ENCODE data around the gene TCF20.

TCF20 gene

GRCh38 chr22:42299586-42300258 lies 29.3 kb upstream of the TCF20 start:
- DNase-seq, result no peak

DNA sequence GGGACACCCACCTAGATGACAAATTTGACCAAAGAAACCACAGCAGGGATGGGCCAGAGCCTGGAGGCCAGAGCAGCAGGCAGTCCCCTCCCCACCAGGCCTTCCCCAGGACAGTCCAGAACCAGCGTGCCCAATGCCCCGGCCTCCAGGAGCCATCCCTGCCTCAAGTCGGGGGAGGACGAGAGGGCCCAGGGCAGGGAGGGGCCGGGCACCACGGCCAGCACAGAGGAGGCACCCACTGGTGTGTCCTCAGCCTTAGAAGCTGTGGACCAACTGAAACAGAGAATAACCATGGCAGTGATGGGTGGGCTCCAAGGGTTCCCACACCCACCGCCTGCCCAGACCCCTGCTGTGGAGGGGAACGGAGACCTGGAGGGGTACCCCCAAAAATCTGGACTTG lies 28.3 kb upstream of the TCF20 start:
- no peak for DNase-seq

DNA sequence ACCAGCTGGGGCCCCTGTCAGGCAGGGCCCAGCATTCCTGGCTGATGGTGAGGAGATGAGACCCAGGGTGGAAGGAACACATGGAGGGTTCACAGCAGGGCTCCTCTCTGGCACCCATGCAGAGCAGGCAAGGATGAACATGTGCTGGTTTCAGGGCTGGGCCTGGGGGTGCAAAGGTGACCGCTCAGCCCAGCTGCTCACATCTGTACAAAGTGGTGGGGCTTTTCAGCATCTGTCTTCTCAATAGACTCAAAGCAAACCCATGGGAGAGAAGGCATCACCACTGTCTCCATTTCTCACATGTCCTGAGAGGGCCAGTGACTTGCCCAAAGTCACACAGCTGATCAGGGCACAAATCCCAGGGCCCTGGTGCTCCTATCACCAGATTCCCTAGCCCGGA lies 27.3 kb upstream of the TCF20 start:
- no peak for DNase-seq

DNA sequence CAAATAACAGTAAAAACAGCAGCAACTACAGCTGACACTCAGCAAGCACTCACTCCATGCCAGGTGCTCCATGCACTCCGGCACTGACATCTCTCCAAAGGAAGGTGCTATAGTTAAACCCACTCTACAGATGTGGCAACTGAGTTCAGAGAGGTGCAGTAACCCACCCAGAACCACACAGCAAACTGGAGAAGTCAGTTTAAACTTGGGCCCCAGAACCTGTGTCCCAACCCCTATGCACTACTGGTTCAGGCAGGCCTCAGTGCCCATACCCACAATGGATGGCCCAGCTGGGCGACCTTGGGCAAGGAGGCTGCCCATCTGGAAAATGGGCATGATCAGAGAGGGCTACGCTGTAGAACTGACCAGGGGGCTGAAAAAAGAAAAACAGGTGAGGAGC lies 26.4 kb upstream of the TCF20 start:
- DNase-seq, result no peak

DNA sequence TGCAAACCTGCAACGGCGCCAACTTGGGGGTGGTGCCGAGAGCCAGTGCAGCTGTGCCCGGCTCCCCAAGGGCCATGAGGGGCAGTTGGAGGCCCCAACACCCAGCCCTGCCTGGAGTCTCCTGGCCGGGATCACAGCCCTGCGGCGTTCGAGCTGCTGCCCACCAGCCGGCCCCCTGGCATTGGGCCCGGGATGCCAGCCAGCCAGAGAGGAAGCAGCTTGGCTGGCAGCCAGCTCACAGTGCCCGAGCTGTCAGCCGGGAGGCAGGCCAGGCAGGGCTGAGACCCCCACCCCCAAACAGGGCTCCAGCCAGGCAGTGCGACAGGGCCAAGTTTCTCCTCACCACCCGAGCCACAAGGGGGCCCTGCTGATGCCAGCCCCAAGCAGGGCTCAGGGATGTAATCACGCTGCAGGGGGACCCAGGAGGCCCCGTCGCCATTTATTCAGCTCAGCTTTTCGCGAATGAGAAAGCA lies 26.0 kb upstream of the TCF20 start:
- peak; percentile 91 for DNase-seq

GRCh38 chr22:42294034-42294985 lies 23.9 kb upstream of the TCF20 start:
- DNase-seq, result no peak

- DNase-seq, result no peak
Observed at GRCh38 chr22:42292732-42293520, 22.5 kb upstream of the TCF20 start.

GRCh38 chr22:42291287-42291686 lies 20.8 kb upstream of the TCF20 start:
- DNase-seq, result peak; percentile 14

- peak; percentile 63 for DNase-seq
Observed at GRCh38 chr22:42289671-42290541, 19.5 kb upstream of the TCF20 start.

DNA sequence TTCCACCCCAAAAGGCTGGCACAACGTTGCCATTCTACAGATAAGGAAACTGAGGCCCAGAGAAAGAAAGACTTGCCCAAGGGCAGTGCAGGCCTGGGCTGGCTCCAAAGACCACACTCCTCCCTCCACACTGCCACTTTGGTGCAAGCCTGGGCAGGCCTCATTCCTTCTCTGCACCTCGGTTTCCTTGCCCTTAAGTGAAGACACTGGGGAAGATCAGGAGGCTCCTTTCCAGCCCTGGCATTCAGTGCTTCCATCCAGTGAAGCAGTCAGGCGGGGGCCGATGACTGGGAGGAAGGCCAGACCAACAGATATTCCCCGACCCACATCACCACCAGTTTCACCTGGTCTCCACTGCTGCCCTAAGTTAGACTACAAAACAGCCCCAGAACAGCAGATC lies 18.3 kb upstream of the TCF20 start:
- no peak for DNase-seq

GRCh38 chr22:42287174-42287890 lies 16.9 kb upstream of the TCF20 start:
- DNase-seq, result no peak

DNA sequence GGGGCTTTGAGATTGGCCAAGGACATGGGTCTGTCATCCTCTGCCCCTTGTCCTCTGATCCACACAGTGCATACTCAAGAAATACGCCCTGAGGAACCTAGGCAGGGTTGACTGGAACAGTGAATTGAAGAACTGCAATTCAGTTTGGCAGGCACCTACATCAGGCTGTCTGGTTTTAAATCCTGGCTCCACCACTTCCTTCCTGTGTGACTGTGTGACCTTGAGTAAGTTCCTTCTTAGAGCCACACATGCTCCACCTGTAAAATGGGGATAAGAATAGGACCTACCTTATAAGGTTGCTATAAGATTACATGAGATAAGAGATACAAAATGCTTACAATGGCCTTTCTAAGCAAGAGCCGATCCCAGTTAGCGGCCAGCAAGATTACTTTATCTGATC lies 15.8 kb upstream of the TCF20 start:
- no peak for DNase-seq

GRCh38 chr22:42285604-42286003 lies 15.2 kb upstream of the TCF20 start:
- DNase-seq, result no peak

DNA sequence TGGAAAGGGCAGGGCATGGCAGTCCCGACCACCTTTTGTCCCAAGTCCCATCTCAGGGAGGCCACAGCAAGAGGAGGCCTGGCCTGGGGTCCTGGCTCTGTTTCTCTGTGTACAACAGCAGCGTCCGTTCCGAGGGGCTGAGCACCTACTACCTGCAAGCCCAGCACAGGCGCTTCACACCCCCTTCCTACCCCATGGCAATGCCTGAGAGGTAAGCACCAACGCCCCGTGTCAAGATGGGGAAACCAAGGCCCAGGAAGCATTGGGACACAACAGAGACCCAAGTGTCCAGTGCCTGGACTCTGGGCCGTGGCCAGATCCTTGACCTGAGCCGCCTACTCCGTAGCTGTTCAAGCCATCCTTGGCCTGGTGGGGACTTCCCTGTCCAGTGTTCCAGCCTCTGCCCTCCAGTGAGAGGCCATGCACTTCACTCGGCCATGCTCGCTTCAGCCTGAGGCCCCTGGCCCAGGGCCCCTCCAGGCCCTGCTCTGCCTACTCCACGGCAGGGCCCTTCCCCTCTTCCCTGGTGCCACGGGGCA lies 14.3 kb upstream of the TCF20 start:
- no peak for DNase-seq

GRCh38 chr22:42284202-42284591 lies 13.7 kb upstream of the TCF20 start:
- DNase-seq, result no peak

GRCh38 chr22:42283278-42284201 lies 13.1 kb upstream of the TCF20 start:
- DNase-seq, result no peak

- no peak for DNase-seq
Observed at GRCh38 chr22:42282943-42283277, 12.5 kb upstream of the TCF20 start.

- DNase-seq, result no peak
Observed at GRCh38 chr22:42282252-42282942, 11.9 kb upstream of the TCF20 start.

DNA sequence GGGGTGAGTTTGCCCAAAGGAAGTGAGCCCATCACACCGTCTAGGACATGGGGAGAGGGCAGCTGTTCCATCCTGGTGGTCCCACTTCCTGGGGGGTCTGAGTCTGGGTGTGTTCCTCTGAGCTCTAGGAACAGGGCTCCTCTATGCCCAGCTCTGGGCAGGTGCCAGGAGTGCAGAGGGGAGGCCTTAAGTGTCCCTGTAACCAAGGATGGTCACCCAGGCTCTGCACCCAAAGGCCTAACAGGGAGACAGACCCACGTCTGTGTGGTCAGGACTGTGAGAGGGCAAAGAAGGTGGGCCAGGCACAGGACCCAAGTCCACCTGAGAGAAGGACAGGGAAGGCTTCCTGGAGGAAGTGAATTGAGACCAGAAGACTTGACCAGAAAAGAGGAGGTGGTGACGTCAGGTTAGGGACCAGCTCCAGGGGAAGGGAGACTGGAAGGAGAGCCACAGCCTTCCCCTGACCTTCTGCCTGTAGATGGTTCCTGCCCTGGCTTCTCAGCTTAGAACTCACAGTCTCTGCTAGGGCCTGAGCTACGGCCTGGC lies 11.3 kb upstream of the TCF20 start:
- no peak for DNase-seq
